Choroid plexus epithelial cell (primary cell): ENCODE measurements around the gene SMC6.
A peak's percentile ranks its signal among the peaks of the same experiment; 100 is the strongest.

Source experiments
- DNase-seq: peaks from one replicate; pipeline ENCODE4 v3.0.0-alpha.2; 2010; ENCODE audit warnings: low read depth
- H3K4me3 ChIP-seq: 2 replicates; pipeline ENCODE4 v1.5.1; 2011; ENCODE audit warnings: low read depth, mild to moderate bottlenecking, control low read depth, low read length, moderate library complexity
- CTCF ChIP-seq: conservative IDR thresholded peaks from 2 replicates; pipeline ENCODE4 v1.5.1; 2011; ENCODE audit warnings: low read depth, mild to moderate bottlenecking, control low read depth, inconsistent platforms, low read length, moderate library complexity

The SMC6 gene

DNA sequence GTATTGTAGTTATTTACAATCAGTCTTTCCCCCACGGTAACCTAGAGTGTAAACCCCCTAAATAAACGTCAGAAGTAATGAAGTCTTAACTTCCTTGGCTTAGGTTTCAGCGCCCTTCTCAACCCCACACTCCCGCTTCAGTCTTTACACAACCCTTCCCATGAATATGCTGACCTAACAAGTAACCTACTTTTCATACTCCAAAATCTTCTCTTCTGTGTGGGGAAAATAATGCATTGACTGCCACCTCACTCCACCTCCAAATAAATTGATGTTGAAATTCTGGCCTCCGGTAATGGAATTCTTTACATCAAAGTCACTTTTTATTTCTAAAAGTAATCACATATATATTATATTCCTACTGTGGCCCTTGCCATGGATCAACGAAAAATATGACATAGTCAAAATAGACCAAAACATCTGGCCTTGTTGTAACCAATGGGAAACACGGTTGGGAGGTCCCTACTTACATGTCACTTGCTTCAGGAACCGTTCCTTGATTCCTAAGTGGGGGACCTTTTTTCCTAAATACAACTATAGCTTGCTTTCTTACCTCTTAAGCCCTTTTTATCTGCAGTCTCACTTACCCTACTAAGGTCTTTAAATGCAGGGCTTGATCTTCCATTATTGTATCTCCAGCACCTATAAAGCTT, 1.3 kb upstream of the SMC6 start:
- peak; percentile 29 for DNase-seq
- no peak for TF ChIP-seq CTCF
- peak overlapping the region; percentile 85 for H3K4me3 ChIP-seq

- DNase-seq, result peak; percentile 36
Measured at GRCh38 chr2:17752892-17753802, 463 bp downstream of the SMC6 start.

GRCh38 chr2:17752246-17752645, 1.4 kb downstream of the SMC6 start:
- H3K4me3 ChIP-seq, result no peak overlapping the region
- no peak for TF ChIP-seq CTCF
- no peak for DNase-seq

More at GRCh38 chr2:17752892-17753802, 463 bp downstream of the SMC6 start:
- peak overlapping the region; percentile 85 for H3K4me3 ChIP-seq
- TF ChIP-seq CTCF, result no peak

- TF ChIP-seq CTCF, result no peak
- H3K4me3 ChIP-seq, result no peak overlapping the region
- no peak for DNase-seq
Measured at GRCh38 chr2:17749753-17750438, 3.7 kb downstream of the SMC6 start.

DNA sequence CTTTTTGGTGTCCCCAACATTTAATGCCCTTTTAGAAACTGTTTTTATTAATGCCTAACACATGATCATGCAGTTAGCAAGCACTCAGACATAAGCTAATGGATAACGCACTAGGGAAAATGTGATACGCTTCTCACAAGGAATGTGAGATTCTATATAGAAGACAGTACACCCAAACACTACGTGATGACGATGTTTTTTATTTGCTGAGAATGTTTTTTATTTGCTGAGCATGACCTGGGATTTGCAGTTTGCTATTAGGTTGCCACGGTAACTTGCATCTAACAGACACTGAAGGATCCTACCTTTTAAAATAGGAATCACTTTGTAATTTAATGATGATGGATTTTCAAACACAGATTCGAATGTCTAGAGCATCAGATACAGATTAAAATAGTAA, 4.9 kb downstream of the SMC6 start:
- H3K4me3 ChIP-seq, result no peak overlapping the region
- peak; percentile 9 for DNase-seq
- no peak for TF ChIP-seq CTCF

DNA sequence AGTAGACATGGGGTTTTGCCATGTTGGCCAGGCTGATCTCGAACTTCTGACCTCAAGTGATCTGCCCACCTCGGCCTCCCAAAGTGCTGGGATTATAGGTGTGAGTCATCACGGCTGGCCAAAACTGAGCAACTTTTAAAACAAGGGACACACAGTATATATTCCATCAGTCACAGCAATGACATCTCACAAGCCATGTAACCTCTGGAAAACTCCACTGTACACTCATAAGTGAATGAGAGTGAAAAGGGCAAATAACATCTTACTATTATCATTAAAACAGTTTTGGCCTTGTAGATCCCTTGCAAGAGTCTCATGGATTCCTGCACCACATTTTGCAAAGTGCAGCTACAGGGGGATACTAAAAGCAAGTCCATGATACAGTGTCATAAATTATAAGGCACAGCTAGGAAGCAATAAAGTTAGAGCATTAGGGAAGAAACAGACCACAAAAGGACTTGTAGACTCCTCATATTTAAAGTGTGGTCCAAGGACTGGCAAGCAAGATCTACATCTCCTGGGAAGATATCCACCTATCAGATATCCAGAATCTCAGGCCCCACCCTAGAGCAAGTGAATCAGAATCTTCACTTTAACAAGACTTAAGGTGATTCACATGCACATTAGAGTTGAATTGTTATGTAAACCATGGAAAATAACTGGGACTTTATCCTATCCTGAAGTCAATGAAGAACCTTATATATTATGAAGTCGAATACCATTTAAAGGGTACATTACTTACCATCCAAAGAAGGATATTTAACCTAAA, 5.7 kb downstream of the SMC6 start:
- no peak for DNase-seq
- TF ChIP-seq CTCF, result no peak

More for the DNA sequence above, 5.7 kb downstream of the SMC6 start:
- H3K4me3 ChIP-seq, result no peak overlapping the region
